Sigmoid colon (tissue), 3 donors: Measurements from ENCODE around the gene CNTNAP5.

ENCODE experiments used
- POLR2A ChIP-seq, 2 donors: fragments of 450-650 bp; IDR thresholded peaks; one replicate each; pipeline ENCODE4 v1.6.1; 2016; ENCODE audit warnings: antibody characterized with exemption in 2 of 2, mild to moderate bottlenecking in 2 of 2, moderate library complexity in 2 of 2
- TF ChIP-seq, protein P1 (sequence below), 4 experiments: fragments of 450-650 bp in 3 of 4; fragments of 200-600 bp in 1 of 4; IDR thresholded peaks; one replicate each; pipeline ENCODE4 v1.5.1; 2016 to 2019; ENCODE audit warnings: antibody characterized with exemption in 4 of 4, mild to moderate bottlenecking in 3 of 4, moderate library complexity in 2 of 4

DNA sequence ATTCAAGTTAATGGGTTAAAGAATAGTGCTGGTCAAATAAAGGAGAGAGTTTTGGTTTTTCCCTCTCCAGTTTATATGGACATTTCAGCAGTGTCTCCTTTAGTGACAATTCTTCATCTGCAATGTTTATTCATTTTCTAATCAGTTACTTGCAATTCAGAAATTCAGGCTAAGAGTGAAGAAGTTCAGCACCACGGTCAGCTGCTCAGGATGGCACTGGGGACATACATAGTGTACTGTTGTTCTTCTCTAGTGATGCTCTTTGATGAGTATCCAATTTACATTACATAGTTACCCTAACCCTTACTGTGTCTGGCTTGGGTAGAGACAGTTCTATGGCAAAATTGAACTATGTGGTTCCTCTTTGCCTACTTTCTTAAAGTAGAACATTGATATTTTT is 412.7 kb downstream of the CNTNAP5 start:
- TF ChIP-seq, protein P1, sequence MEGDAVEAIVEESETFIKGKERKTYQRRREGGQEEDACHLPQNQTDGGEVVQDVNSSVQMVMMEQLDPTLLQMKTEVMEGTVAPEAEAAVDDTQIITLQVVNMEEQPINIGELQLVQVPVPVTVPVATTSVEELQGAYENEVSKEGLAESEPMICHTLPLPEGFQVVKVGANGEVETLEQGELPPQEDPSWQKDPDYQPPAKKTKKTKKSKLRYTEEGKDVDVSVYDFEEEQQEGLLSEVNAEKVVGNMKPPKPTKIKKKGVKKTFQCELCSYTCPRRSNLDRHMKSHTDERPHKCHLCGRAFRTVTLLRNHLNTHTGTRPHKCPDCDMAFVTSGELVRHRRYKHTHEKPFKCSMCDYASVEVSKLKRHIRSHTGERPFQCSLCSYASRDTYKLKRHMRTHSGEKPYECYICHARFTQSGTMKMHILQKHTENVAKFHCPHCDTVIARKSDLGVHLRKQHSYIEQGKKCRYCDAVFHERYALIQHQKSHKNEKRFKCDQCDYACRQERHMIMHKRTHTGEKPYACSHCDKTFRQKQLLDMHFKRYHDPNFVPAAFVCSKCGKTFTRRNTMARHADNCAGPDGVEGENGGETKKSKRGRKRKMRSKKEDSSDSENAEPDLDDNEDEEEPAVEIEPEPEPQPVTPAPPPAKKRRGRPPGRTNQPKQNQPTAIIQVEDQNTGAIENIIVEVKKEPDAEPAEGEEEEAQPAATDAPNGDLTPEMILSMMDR (IDR thresholded peaks at IDR 0.05) = no peak
- TF ChIP-seq POLR2A (IDR thresholded peaks at IDR 0.05) = no peak
